Gastrocnemius medialis (tissue), 4 donors: ENCODE results near the gene EVA1C. TPM values are rescaled to one million over a fixed set of nuclear protein-coding genes. Genes with fewer than 3 reads are reported as not detected.

Experiments
- ATAC-seq, 2 donors: fragments of 150-250 bp; one replicate each; pipeline ENCODE4 v1.9.1; 2016
- DNase-seq, 2 donors: peaks; one replicate each; pipeline ENCODE4 v3.0.0-alpha.2; 2019
- H3K27ac ChIP-seq, 4 donors: fragments of 200-600 bp; sonication (generic); 1 replicate in 1 of 4; 2 replicates in 3 of 4; pipeline ENCODE4 v1.5.1; 2016 to 2018; ENCODE audit warnings: mild to moderate bottlenecking in 2 of 4, moderate library complexity in 1 of 4
- H3K27me3 ChIP-seq, 3 donors: fragments of 200-600 bp; sonication (generic) in 2 of 3; 1 replicate in 1 of 3; 2 replicates in 2 of 3; pipeline versions ENCODE4 v1.5.1 to v1.6.0; 2016 to 2019; ENCODE audit warnings: mild to moderate bottlenecking in 1 of 3, moderate library complexity in 1 of 3
- H3K36me3 ChIP-seq, 2 donors: fragments of 200-600 bp; sonication (generic) in 1 of 2; one replicate each; pipeline ENCODE4 v1.5.1; 2017 to 2018
- H3K4me1 ChIP-seq, 2 donors: fragments of 200-600 bp; sonication (generic) in 1 of 2; one replicate each; pipeline ENCODE4 v1.5.1; 2016 to 2017; ENCODE audit warnings: mild to moderate bottlenecking in 2 of 2
- H3K4me3 ChIP-seq, 4 donors: fragments of 200-600 bp; sonication (generic) in 3 of 4; 1 replicate in 1 of 4; 2 replicates in 3 of 4; pipeline ENCODE4 v1.5.1; 2016 to 2019; ENCODE audit warnings: mild to moderate bottlenecking in 2 of 4
- H3K9me3 ChIP-seq, 3 donors: fragments of 200-600 bp; sonication (generic) in 2 of 3; 1 replicate in 1 of 3; 2 replicates in 2 of 3; pipeline ENCODE4 v1.5.1; 2016 to 2019
- CTCF ChIP-seq, 5 experiments: fragments of 450-650 bp in 3 of 5; fragments of 200-600 bp in 2 of 5; sonication (generic) in 2 of 5; IDR thresholded peaks in 4 of 5; conservative IDR thresholded peaks in 1 of 5; 1 replicate in 4 of 5; 2 replicates in 1 of 5; pipeline ENCODE4 v1.5.1; 2016 to 2019; ENCODE audit warnings: antibody characterized with exemption in 5 of 5, mild to moderate bottlenecking in 3 of 5, moderate library complexity in 3 of 5
- POLR2A ChIP-seq, 2 donors: fragments of 450-650 bp; IDR thresholded peaks; one replicate each; pipeline ENCODE4 v1.6.1; 2017; ENCODE audit warnings: antibody characterized with exemption in 2 of 2, mild to moderate bottlenecking in 2 of 2, moderate library complexity in 2 of 2
- in situ Hi-C, 4 donors: fragments of 200-750 bp; cut with MboI; loops; one replicate each; pipeline versions ENCODE4 v1.15.0 to v1.8.0; 2017; ENCODE audit warnings: low sequenced_read_pairs in 4 of 4
- intact Hi-C: fragments of 100-400 bp; cut with DNase I; formaldehyde crosslinking; loops from one replicate; pipeline ENCODE4 v1.15.1; 2023; ENCODE audit warnings: low total_unique reads
- total RNA-seq, 4 donors: library from RNA; depleted of rRNA; stranded (reverse); fragments of >200 nt; gene quantifications; one replicate each; pipeline versions ENCODE4 v1.1.0 to v1.2.3, GENCODE V29; 2016

Gene EVA1C
- total RNA-seq, 4 donors from 2014 or later, result 9.2 to 15.8 (median 12.1) TPM

DNA sequence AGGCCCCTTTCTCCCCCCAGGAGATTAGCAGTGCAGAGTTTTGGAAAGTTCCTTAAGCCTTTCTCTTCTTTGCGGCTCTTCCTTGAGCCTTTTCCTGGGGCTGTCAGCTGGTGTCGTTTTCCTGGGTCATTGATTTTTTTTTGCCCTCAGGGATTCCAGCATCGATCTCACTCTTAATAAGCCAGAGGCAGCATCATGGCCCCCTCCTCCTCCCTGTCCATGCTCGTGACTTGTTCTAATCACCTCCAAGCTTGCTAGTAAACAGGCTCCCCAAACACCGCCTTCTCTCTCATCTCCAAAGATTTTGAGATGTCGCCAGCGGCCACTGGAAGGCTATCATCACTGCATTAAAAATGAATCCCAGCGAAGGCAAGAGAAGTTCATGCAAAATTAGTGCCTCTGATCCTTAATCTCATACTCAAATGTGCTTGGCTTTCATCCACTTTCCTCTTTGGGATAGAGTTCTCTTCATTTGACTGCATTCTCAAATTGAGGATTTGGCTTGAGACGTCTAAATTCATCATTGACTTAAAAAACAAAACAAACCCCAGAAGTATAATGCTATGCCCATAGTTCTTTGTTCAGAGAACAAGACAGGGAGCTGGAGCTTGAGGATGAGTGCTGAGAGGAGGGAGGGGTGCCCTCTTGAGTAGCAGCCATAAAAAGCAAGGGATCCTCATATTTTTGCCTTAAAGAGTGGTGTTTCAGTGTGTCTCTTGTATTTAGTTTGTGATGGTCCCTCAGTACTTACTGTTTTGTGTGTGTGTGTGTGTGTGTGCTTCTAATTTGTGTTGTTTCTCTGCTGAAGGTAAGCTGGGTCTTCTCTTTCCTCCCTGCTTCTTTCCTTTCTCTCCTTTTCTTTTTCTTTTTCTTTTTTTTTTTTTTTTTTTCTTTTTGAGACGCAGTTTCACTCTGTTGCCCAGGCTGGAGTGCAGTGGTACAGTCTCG, 3.2 kb downstream of the EVA1C start:
- Histone ChIP-seq H3K36me3 (no peaks in the 10 kb centered on the region), H3K27ac (peak overlapping the region in 1 of 4 donors; percentile 27), H3K4me3 (peak overlapping the region in 2 of 4 donors; percentile 2), H3K4me1 (peaks cover 0 to 6% of the 10 kb centered on the region in 2 donors), H3K9me3 (no peaks in the 10 kb centered on the region), H3K27me3 (no peaks in the 10 kb centered on the region)
- no peak for TF ChIP-seq CTCF (IDR thresholded peaks at IDR 0.05 in 4 of 5, conservative IDR thresholded peaks at IDR 0.05 in 1 of 5)
- TF ChIP-seq POLR2A (IDR thresholded peaks at IDR 0.05), result no peak
- in situ Hi-C loops, result no loop called here
- DNase-seq, result no peak
- no peak for ATAC-seq
- intact Hi-C loops, result no loop called here

- intact Hi-C loops (no loop called here), in situ Hi-C loops (no loop called here)
Measured at GRCh38 chr21:32418146-32418545, 5.6 kb downstream of the EVA1C start.

DNA sequence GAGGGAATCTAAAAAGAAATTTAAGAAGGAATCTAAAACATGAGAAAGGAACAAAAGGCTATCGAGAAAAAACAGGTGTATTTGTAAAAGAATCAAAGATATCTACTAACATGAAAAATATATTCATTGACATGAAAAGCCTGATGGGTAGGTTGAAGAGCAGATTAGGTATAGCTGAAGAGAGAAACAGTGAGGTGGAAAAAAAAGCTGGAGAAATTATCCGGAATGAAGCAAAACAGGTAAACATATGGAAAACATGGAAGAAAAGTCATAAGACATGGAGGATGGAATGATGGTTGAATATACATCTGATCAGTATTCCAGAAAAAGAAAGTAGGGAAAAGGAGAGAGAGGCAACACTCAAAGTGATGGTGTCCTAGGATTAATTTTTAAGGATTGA, 9.6 kb downstream of the EVA1C start:
- Histone ChIP-seq H3K4me1 (no peaks in the 10 kb centered on the region), H3K27ac (no peak overlapping the region), H3K36me3 (no peaks in the 10 kb centered on the region), H3K27me3 (no peaks in the 10 kb centered on the region), H3K4me3 (no peak overlapping the region), H3K9me3 (no peaks in the 10 kb centered on the region)
- intact Hi-C loops, result no loop called here
- in situ Hi-C loops, result no loop called here
- TF ChIP-seq POLR2A (IDR thresholded peaks at IDR 0.05) (no peak), CTCF (IDR thresholded peaks at IDR 0.05 in 4 of 5, conservative IDR thresholded peaks at IDR 0.05 in 1 of 5) (no peak)
- ATAC-seq (no peak), DNase-seq (no peak)

More at GRCh38 chr21:32418146-32418545, 5.6 kb downstream of the EVA1C start:
- Histone ChIP-seq H3K27ac (no peak overlapping the region), H3K4me1 (no peaks in the 10 kb centered on the region), H3K9me3 (no peaks in the 10 kb centered on the region), H3K27me3 (no peaks in the 10 kb centered on the region), H3K4me3 (no peak overlapping the region), H3K36me3 (no peaks in the 10 kb centered on the region)
- ATAC-seq, result no peak
- DNase-seq, result no peak
- TF ChIP-seq CTCF (IDR thresholded peaks at IDR 0.05 in 4 of 5, conservative IDR thresholded peaks at IDR 0.05 in 1 of 5) (no peak), POLR2A (IDR thresholded peaks at IDR 0.05) (no peak)

- H3K27me3 ChIP-seq, result no peaks in the 10 kb centered on the region
- in situ Hi-C loops, result no loop called here
- DNase-seq (no peak), ATAC-seq (no peak)
- H3K9me3 ChIP-seq, result no peaks in the 10 kb centered on the region
- intact Hi-C loops, result no loop called here
- no peaks in the 10 kb centered on the region for H3K36me3 ChIP-seq
- H3K4me1 ChIP-seq, result no peaks in the 10 kb centered on the region
- no peak for TF ChIP-seq POLR2A (IDR thresholded peaks at IDR 0.05)
- TF ChIP-seq CTCF (IDR thresholded peaks at IDR 0.05 in 4 of 5, conservative IDR thresholded peaks at IDR 0.05 in 1 of 5), result no peak
- H3K4me3 ChIP-seq, result no peak overlapping the region
- H3K27ac ChIP-seq, result no peak overlapping the region
Measured at GRCh38 chr21:32423320-32424190, 11.0 kb downstream of the EVA1C start.
